SK-N-SH (cell line): ENCODE results near the gene GALR2.
A peak's percentile ranks its signal among the peaks of the same experiment; 100 is the strongest.

Experiments used
- CTCF ChIP-seq: fragments of 200-600 bp; sonication (generic); IDR thresholded peaks from 2 replicates; pipeline ENCODE4 v1.6.1; 2017; ENCODE audit warnings: antibody characterized with exemption, mild to moderate bottlenecking, moderate library complexity
- EP300 ChIP-seq, 2 experiments: IDR thresholded peaks; 2 replicates each; pipeline versions ENCODE4 v1.4.0 to v1.6.1; 2012; ENCODE audit warnings: borderline replicate concordance in 1 of 2, low read depth in 1 of 2, low read length in 1 of 2
- EZH2phosphoT487 ChIP-seq: fragments of 200-600 bp; sonication (generic); IDR thresholded peaks from 2 replicates; pipeline ENCODE4 v1.6.1; 2017; ENCODE audit warnings: low read depth, mixed run types, mild to moderate bottlenecking, antibody characterized with exemption, moderate library complexity, borderline replicate concordance
- JUND ChIP-seq: IDR thresholded peaks from 2 replicates; pipeline ENCODE4 v1.4.0; 2012
- PBX3 ChIP-seq: IDR thresholded peaks from 2 replicates; pipeline ENCODE4; 2012
- TEAD4 ChIP-seq: IDR thresholded peaks from 2 replicates; pipeline ENCODE4 v1.4.0; 2012; ENCODE audit warnings: mild to moderate bottlenecking, borderline replicate concordance; ENCODE audit not compliant: insufficient read depth
- USF2 ChIP-seq: fragments of 150-350 bp; IDR thresholded peaks from 2 replicates; pipeline ENCODE4 v1.6.1; 2017; ENCODE audit warnings: antibody characterized with exemption, low read length, low read depth, borderline replicate concordance
- TF ChIP-seq, protein P1 (sequence below): IDR thresholded peaks from 2 replicates; pipeline ENCODE4 v1.6.1; 2012; ENCODE audit warnings: mild to moderate bottlenecking, low read depth, low read length, moderate library complexity

DNA sequence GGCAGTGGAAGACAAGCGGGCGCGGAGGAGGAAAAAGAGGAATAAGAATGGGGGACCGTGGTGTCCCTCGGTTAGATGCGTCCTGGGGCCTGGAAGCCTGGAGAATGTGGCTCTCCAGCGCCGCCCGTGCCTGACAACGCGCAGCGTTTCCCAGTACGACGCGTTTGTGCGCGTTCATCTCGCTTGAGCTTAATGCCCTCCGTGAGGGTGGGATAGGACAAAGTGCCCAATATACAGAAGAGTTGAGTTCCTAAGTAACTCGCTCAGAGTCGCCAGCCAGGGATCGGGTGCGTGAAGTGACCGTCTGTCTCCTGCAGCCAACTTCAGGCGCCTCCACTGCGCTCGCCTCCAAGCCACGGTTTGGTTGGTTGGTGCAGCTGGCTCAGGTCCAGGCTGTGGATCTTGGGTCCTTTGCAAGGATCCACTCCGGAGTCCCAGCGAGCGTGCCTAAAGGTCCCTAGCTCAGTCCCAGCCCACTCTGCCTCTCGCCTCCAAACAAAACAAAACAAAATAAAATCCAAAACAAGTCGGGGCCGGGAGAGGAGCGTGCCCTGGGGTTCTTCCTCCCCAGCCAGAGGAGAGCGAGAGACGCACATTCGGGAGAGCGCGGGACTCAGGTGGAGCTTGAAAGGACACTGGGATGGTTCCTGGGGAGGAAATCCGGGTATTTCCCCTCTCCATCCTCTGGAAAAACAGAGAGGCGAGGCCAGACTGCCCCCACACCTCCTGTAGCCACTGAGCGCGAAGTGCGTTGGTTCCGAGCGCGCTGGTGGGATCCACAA lies 974 bp downstream of the GALR2 start:
- TF ChIP-seq JUND (no peak), CTCF (peak; percentile 22), USF2 (no peak), EZH2phosphoT487 (no peak), EP300 (IDR thresholded peaks at IDR 0.05; ENCODE audit: borderline replicate concordance in 1 of 2, low read depth in 1 of 2, low read length in 1 of 2) (no peak), TEAD4 (no peak), PBX3 (no peak)
- TF ChIP-seq, protein P1, sequence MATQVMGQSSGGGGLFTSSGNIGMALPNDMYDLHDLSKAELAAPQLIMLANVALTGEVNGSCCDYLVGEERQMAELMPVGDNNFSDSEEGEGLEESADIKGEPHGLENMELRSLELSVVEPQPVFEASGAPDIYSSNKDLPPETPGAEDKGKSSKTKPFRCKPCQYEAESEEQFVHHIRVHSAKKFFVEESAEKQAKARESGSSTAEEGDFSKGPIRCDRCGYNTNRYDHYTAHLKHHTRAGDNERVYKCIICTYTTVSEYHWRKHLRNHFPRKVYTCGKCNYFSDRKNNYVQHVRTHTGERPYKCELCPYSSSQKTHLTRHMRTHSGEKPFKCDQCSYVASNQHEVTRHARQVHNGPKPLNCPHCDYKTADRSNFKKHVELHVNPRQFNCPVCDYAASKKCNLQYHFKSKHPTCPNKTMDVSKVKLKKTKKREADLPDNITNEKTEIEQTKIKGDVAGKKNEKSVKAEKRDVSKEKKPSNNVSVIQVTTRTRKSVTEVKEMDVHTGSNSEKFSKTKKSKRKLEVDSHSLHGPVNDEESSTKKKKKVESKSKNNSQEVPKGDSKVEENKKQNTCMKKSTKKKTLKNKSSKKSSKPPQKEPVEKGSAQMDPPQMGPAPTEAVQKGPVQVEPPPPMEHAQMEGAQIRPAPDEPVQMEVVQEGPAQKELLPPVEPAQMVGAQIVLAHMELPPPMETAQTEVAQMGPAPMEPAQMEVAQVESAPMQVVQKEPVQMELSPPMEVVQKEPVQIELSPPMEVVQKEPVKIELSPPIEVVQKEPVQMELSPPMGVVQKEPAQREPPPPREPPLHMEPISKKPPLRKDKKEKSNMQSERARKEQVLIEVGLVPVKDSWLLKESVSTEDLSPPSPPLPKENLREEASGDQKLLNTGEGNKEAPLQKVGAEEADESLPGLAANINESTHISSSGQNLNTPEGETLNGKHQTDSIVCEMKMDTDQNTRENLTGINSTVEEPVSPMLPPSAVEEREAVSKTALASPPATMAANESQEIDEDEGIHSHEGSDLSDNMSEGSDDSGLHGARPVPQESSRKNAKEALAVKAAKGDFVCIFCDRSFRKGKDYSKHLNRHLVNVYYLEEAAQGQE: no peak
